Fibroblast of peridontal ligament (primary cell): ENCODE results near the gene GPR39.

ENCODE experiments used
- DNase-seq: peaks from one replicate; pipeline ENCODE4 v3.0.0-alpha.2; 2010; ENCODE audit errors: extremely low read depth

Gene GPR39

DNA sequence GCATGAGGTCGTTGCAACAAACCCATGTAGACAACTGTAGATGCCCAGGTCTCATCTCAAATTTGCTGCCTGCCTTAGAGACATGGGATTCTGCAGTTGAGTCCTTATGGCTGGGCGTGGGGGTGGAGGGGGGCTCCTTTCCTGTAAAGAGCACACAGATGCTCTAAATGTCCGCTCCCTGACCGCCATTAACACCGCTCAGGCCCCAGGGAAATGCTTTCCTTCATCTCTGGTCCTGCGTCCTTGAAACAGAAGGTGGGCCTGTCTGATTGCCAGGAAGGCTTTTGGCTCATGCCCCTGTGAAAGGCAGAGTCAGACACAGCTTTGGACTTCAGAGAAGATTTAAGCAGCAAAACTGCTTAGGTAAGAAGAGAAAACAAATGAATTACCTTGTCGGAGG, 25.7 kb downstream of the GPR39 start:
- DNase-seq, result no peak

DNA sequence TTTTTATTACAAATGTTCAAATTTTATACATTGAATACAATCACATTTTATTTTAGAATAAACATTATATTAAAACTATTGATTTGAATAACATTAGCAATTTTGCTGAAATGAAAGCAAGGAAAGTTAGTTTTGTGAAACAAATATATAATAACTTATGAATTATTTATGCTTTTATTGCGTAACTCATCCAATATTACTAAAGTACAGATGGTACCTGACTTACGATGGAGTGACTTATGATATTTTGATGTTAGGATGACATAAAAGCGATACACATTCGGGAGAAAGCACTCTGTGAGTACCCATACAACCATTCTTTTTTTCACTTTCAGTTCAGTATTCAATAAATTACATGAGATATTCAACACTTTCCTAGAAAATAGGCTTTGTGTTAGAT, 26.5 kb downstream of the GPR39 start:
- DNase-seq, result no peak

DNA sequence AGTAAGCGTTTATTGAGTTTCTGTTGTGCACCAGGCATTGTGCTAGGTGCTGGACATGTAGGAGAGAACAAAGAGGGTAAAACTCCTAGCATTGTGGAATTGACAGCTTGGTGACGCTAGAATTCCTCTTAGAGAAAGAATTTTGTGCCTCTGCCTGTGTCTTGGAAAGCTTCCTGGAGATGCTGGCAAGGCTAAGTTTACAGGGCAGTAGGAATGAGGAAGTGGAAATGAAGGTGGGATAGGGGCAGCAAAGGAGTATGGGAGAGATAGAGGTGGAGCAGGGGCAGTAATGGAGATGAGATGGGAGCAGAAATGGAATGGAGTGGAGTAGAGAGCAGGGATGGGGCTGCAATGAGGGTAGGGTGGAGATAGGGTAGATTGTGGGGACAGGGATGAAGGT, 29.8 kb downstream of the GPR39 start:
- DNase-seq, result no peak

DNA sequence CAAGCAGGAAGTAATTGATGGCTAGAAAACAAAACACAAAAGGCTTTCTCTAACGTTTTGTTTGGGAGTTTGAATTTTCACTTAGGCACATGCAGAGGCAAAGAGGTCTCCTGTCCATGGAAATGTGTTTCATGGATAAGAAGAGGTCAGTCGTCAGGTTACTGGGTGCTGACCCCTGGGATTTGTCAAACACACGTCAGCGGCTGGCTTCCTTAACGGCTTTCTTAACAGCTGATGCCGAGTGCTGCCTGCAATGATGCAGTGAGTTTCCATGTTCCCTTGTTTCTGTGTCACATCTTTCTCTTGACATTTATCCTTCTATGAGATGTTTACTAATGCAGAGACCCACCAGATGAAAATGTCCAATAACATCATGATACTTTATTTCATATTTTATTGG, 31.7 kb downstream of the GPR39 start:
- no peak for DNase-seq

DNA sequence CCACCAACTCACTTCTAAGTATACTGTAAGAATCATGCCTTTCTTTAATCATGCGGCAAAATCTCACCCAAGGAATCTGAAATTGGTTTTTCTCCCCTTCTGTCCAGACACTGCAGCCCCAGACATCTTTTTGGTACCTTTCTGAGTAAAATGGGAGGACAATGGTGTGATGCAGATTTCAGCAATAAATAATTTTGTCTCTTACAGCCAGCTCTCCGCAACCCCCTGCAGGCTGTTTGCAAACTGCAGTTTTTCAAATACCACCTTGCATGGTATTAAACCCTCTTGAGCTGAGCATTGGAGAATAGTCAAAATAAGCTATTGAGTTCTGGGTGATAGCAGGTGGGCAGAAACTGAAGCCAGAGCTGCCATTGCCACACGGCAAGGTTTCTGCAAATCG, 32.2 kb downstream of the GPR39 start:
- peak; percentile 39 for DNase-seq

DNA sequence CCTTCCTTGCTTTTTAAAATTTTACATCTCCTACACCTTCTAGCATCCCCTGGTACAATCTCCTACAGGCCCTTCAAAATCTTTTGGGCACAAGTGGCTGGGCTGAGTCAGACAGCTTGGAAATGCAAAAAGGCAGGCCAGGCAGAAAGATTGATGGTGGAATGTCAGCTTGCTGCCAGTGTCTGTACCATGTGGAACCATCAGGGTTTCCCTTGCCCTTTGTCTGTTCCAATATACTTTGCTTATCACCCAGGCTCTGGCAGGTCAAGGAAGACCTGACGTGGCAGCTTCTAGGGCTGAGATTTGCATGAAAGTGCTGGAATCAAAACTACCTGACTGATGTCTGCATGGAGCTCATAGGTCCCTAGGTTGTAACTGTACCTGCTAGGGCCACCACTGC, 33.3 kb downstream of the GPR39 start:
- DNase-seq, result no peak

DNA sequence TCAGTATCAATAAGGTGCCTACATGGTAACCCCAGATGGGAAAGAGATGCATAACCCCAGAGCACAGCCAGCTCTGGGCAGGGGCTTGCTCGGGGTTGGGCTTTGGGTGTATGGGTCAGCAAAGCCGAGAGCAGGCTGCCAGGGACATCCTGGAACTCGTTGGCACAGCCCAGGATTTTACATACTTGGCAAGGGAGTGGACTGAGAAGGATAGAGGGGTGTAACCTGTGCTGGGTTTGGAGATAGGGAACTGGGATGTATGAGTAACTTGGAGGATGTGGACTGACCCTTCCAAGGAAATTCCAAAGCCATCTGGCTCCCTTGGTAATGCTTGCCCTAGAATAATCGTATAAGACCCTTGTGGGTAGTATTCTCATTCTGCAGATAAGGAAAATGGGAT, 44.2 kb downstream of the GPR39 start:
- no peak for DNase-seq

DNA sequence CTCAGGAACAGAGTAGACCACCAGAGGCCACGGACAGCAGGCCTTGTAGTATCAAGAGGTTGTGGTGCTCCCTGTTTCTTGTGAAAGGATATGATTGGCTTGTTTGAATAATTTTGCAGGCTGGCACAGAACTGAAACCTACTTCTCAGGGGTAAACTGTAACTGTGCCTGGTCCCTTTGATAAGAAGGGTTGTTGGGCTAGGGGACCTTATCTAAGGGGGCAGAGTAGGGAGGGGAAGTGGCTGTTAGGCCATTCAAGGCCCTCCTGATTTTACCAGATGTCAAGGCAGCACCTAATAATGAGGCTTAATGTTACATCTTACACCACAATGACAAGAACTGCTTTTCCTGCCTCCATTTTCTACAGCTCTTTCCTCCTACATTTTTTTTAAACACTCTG, 45.6 kb downstream of the GPR39 start:
- DNase-seq, result no peak

DNA sequence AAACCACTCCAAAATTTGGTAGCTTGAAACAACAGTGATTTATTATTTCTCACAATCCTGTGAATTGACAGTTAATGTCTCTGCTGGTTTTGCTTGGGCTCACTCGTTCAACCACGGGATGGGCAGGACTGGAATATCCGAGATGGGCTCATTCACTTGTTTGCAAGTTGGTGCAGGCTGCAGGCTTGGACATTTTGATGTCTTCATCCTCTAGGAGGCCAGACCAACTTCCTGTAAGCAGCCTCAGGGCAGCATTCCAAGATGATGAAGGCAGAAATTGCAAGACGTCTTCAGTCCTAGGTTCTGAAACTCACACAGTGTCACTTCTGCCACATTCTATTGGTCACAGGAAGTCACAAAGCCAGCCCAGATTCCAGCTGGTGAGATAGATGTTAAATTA, 47.1 kb downstream of the GPR39 start:
- no peak for DNase-seq

DNA sequence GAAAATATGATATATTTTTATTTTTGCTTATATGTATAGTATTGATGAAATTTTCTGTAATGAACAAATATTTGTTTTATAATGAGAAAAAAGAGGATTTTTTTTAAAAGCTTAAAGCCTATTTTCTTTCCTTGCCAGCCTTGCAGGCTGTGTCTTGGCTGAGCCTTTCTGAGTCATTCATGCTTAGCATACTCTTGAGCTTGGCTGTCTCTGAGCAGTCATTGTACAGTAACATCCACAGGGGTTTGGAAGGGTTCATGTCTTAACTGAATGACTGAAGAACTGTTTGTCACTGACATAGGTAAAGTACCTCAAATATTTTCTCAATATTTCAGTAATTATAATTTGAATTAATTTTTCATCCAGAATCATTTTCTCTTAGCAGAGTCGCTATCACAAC, 49.3 kb downstream of the GPR39 start:
- no peak for DNase-seq

DNA sequence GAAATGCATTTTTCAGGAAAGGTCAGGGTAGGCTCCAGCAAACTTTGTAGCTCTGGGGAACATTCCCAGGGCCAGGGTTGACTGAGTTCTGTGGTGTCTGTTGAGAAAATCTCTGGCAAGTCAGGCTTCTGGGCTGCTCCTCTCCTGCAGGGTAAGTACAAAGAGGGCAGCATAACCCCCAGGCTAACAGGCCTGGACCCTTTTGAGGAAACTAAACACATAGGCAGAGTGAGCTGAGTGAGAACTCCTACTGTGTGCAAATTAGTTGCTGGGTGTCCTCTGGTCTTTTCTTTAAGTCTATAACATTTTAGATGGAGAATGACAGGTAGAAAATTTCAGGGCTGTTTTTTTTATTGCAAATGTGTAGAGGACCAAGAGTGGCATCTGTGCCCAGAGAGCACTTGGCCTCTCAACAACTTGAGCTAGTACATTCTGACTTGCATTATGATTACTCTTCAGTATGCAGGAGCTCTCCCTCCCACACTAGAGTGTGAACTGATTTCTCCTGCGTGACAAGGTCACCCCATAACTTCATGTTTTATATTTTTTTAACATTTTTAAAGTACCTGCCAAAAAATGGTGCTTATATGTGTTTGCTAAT, 49.9 kb downstream of the GPR39 start:
- no peak for DNase-seq

DNA sequence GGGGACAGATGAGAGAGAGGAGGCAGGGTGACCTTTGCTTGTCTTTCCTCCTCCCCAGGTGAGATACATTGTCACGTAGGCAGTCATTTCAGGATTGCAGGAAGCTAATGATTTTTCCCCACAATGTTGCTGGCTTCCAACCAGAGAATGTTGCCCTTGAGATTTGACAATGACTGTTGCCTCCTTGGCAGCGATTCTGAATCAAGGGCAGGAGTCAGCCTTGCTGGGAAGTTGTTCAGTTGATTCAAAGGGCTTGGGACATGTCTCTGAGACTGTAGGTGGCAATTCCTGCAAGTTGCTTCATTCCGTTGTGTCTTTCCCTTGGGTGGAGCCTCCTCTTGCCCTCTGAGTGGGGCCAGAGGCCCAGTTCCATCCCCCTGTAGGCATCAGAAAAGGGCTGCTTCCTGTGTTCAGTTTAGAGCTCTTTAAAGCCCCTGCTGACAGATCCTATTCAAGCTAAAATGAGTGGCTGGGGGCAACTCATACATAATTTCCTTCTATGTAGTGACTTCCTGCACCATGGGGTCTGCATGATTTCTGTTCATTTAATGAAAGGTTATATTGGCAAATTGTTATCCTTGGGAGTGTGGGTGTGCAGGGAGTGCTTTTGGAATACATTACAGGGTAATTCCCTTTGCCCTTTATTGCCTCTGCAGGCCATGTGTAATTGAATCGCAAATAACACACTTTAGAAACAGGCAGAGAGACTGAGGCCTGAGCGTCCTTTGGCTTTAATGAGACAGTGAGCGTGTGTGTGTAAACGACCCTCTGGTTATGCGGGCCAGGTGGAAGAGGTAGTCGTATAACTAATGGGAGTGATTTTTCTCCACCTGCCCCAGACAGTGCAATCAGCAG, 52.4 kb downstream of the GPR39 start:
- DNase-seq, result no peak

DNA sequence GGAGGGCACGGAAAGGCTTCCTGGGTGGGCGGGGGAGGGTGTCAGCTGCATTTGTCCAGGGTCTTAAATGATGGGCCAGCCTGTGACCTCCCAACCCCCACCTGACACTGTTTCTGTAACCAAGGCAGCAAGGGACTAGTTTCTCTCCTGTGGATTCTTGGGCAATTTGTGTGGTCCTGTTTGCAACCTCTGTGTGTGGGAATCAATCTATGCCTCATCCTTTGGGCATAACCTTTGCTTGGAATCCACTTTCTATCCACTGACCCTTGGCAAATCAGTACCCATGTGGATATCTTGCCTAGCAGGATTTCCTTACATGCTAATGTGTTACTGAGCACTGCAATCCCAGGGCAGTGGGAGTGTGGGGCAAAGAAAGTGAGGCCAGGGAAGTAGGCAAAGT, 54.1 kb downstream of the GPR39 start:
- DNase-seq, result no peak

DNA sequence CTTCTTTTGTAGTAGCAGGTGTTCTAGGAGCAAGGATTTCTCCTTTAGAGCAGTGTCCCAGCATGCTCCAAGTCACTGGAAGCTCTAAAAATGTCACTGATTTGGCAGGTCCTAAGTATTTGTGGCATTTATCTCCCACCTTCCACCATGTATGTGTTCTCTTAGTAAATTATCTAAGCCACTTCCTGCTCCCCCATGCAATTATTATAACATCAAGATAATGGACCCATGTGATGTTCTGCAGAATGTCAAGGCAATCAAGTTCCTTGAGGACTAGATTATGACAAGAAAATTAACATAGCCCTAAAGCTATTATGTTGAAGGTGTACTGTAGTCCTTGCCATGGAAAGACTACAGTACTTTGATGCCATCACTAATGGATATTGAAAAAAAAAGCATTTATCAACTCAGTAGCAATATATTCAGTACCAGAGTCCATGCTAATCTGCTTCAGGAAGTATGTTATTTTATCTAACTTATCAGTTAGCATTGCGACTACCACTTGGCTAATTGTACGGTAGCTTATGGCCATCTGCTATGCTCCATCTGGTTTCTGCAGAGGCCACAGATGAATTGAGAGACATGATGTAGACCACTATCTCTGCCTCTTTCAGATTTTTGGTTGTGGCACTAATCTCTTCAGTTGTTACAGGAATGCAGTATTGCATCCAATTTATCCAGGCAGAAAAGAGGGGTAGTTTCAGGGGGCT, 56.7 kb downstream of the GPR39 start:
- DNase-seq, result no peak

DNA sequence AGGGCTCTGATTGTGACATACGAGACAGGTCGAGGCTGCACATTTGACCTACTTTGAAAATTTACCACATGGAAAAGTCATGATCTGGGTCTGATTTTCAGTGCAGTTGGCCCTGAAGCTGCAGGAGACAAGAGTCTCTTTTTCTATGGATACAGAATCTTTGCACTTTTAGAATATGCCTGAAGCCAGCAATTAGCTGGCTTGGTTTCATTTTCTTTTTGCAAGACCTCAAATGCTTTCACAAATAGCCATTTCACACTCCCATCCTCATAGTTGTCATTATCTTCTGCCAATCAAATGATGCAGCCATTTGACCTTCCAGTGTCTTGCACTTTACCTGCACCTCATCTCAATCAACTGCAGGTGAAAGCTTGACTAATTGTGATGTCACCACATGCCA, 59.0 kb downstream of the GPR39 start:
- DNase-seq, result no peak

DNA sequence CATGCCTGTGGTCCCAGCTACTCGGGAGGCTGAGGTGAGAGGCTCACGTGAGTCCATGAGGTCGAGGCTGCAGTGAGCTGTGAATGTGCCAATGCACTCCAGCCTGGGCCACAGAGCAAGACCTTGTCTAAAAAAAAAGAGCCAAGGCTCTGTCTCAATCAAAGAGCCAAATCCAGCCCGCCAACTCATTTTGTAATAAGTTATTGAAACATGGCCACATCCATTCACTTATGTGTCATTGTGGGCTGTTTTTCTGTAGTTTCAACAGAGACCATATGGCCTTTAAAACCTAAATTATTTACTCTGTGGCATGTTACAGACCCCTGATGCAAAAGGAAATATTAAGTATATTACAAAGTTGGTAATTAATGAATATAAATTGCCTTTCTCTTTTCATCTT, 60.8 kb downstream of the GPR39 start:
- DNase-seq, result peak; percentile 62

DNA sequence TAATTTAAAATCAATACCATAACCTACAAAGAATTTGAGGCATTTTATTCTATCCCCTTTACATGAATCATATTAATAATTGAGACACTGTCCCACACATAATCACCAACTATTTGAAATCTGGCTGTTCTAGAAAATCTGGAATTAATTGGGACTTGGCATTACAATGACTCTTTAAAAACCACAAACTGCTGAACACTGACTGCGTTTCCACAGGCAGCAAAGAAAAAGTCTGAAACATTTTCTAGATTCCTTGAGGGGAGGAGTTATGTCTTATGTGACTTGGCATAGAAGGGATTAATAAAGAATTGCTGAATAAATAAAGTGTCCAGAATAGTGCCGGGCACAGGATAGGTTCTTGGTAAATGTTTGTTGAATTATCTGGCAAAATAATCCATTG, 61.4 kb downstream of the GPR39 start:
- peak; percentile 90 for DNase-seq

DNA sequence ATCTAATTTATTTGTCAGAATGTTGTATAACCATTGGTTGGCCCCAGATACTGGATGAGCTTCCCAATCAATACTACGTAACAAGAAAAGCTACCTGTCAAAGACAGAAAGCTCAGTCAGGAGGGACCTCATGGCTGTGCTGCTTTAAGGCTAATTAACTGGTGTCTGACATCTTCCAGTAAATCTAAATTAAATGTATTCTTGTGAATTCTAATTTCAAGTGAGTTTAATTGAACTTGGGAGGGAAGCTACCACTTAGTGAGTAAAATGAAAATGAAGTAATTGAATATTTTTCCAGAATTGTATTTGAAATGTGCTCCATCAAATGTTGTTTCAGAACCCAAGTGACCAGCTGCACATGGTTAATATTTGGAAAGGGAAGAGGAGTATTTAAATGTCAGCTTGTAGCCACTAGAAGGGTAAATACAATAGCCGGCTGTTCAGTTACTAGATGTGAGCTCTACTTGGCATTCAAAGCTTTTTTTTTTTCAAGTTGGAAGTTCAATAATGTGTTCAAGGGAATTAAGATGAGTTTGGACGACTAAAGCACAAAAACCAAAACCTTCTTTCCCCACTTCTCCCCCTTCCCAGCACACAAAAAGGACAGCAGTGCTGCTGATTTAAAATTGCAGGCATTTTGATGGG, 62.0 kb downstream of the GPR39 start:
- DNase-seq, result peak; percentile 38

DNA sequence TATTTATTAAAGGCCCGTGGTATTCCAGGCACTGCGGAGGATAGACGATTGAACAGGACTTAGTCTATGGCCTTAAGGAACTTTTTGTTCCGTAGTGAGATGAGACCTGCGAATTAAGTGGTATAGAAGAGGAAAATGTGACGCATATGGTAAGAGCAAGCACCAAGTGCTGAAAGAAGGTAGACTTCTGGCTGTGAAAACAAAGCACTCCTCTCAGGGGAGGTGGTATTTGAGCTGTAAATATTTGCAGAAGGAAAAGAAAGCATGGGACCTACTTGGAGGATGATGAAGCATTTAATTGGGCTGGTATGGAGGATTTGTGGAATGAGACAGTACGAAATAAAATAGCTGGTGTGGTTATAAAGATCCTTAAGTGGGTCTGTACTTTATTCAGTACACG, 62.5 kb downstream of the GPR39 start:
- DNase-seq, result no peak

DNA sequence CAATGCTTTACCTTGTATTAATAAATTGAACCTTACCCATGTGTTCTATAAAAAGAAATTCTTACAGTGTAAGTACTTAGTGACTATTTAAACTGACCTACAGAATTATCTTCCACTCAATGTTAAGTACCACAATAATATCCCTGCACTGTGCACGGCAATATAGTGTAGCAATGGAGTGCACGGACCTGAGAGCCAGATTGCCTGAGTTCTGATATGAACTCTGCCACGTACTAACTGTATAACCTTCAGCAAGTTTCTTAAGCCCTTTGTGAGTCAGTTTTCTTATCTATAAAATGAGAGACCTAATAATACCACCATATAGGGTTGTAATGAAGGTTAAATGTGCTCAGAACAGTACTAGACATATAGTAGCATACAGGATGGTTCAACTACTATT, 66.2 kb downstream of the GPR39 start:
- DNase-seq, result no peak

DNA sequence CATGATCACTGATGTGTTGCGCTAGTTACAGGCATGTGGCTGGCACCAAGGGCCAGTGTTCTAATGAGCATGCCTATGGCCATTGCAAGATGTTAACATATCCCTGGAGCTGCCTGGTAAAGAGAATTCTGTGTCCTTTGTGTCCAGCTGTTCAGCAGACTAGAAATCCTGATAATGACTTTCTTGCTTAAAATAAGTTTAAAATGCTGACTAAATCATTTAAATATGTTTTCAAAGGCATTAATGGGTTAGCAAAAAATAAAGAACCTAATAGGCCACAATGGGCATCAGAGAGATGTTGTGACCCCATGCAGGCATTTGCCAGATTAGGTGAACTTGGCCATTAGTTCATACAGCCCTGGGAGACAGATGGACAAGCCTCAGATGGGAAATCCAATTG, 67.5 kb downstream of the GPR39 start:
- DNase-seq, result no peak

DNA sequence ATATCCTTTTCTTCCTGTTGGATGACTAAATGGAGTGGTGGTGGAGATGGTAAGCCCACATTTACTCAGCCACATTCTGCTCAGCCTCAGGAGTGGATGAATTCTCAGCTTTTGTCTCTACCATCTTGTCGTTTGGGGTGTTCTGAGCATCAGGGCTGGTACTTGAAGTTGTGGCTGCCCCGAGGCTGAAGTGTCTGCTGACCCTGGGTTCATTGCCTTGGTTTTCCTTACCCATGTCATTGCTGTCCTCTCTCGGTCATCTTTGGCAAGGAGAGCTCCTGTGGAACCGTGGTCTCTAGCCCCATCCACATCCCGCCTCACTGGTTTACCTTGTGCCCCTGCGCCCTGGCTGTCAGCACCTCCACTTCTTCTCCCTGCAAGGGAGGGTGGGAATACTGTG, 71.9 kb downstream of the GPR39 start:
- DNase-seq, result no peak

DNA sequence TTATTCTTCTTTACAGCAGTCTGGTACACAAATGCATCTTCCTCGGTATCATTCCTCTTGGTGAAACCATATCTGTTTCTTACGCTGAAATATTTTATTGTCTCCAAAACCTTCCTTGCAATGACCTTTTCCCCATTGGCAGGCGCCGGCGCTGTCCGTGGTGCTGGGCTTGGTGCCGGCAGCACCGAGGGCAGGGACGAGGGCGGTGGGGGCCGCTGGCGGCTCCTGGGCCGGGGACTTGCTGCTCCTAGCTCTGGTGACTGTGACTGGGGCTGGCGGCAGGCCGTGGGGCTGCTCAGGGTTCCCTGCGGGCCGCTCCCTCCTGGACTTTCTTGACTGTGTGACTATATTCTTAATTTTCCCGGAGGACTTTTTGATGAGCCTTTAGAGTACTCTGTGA, 72.5 kb downstream of the GPR39 start:
- no peak for DNase-seq
